ENCODE measurements around the gene LPP. TPM values are rescaled to one million over a fixed set of nuclear protein-coding genes. Genes with fewer than 3 reads are reported as not detected.

The LPP gene
- total and polyA plus RNA-seq, 2 donors from 2014 or later: 6.7 to 233 TPM

DNA sequence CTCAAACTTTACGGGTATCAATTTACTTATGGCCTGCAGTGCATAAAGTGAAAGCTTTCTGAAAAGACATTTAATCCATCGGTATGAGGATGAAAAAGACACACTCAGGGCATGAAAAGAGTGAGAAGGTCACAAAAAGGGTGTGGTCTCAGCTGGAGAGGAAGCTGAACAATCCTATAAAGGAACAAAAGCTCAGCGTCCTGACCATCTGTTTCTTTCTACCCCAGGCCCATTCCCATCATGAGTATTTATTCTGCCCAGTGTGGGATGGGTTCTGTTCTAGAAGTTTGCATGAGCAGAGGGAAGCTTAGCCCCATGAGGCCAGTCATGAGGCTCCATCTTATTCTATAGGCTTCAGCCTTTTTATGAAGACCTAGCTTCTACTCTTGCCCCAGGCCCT lies 144.6 kb downstream of the LPP start:
- FAIRE-seq (no peak), DNase-seq (no peak)
- intact Hi-C loops (cut with DNase I): no loop called here
- TF ChIP-seq, protein P1, sequence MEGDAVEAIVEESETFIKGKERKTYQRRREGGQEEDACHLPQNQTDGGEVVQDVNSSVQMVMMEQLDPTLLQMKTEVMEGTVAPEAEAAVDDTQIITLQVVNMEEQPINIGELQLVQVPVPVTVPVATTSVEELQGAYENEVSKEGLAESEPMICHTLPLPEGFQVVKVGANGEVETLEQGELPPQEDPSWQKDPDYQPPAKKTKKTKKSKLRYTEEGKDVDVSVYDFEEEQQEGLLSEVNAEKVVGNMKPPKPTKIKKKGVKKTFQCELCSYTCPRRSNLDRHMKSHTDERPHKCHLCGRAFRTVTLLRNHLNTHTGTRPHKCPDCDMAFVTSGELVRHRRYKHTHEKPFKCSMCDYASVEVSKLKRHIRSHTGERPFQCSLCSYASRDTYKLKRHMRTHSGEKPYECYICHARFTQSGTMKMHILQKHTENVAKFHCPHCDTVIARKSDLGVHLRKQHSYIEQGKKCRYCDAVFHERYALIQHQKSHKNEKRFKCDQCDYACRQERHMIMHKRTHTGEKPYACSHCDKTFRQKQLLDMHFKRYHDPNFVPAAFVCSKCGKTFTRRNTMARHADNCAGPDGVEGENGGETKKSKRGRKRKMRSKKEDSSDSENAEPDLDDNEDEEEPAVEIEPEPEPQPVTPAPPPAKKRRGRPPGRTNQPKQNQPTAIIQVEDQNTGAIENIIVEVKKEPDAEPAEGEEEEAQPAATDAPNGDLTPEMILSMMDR (IDR thresholded peaks at IDR 0.05; ENCODE audit: borderline replicate concordance, extremely low read depth, insufficient read depth): no peak
- Histone ChIP-seq H3K27ac (ENCODE audit: low read depth in 2 of 2, low read length in 2 of 2) (no peak overlapping the region), H3K36me3 (ENCODE audit: control insufficient read depth in 2 of 3, insufficient read depth in 3 of 3, low read length in 3 of 3) (no peaks in the 10 kb centered on the region), H3K9ac (ENCODE audit: low read length in 3 of 3) (no peak overlapping the region), H3K27me3 (ENCODE audit: control insufficient read depth, insufficient read depth, low read length) (no peaks in the 10 kb centered on the region), H3K4me1 (ENCODE audit: control insufficient read depth in 2 of 3, insufficient read depth in 2 of 3, low read depth in 1 of 3, low read length in 3 of 3) (peaks cover 0 to 30% (median 17%) of the 10 kb centered on the region in 3 donors), H3K4me3 (ENCODE audit: low read length in 3 of 3) (no peak overlapping the region), H3K9me3 (ENCODE audit: control insufficient read depth in 2 of 3, insufficient read depth in 1 of 3, low read length in 3 of 3) (no peaks in the 10 kb centered on the region)

DNA sequence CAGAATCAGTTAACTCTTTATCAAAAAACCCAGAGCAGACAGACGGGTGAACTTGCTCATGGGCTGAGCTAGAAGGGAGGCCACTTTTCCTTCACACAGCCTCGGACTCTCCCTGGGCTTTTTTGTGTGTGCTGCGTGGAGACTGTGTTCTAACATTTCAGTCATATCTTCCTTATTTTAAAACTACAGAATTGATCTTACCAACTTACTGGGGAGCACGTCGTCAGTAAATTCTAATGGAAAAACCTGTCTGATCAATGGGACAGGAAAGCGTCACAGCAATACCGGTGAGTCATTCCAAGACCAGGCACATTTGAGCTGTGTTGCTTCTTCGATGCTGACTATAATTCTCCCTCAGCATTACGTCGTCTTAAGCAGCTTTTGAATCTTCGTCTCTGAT lies 145.1 kb downstream of the LPP start:
- peaks cover 0 to 30% (median 17%) of the 10 kb centered on the region in 3 donors for H3K4me1 ChIP-seq (ENCODE audit: control insufficient read depth in 2 of 3, insufficient read depth in 2 of 3, low read depth in 1 of 3, low read length in 3 of 3)
- no peaks in the 10 kb centered on the region for H3K27me3 ChIP-seq (ENCODE audit: control insufficient read depth, insufficient read depth, low read length)
- TF ChIP-seq, protein P1 (IDR thresholded peaks at IDR 0.05; ENCODE audit: borderline replicate concordance, extremely low read depth, insufficient read depth): no peak
- no peak overlapping the region for H3K4me3 ChIP-seq (ENCODE audit: low read length in 3 of 3)
- H3K9me3 ChIP-seq (ENCODE audit: control insufficient read depth in 2 of 3, insufficient read depth in 1 of 3, low read length in 3 of 3): no peaks in the 10 kb centered on the region
- no peak overlapping the region for H3K9ac ChIP-seq (ENCODE audit: low read length in 3 of 3)
- H3K36me3 ChIP-seq (ENCODE audit: control insufficient read depth in 2 of 3, insufficient read depth in 3 of 3, low read length in 3 of 3): no peaks in the 10 kb centered on the region
- FAIRE-seq: no peak
- intact Hi-C loops (cut with DNase I): no loop called here
- DNase-seq: no peak
- H3K27ac ChIP-seq (ENCODE audit: low read depth in 2 of 2, low read length in 2 of 2): no peak overlapping the region

DNA sequence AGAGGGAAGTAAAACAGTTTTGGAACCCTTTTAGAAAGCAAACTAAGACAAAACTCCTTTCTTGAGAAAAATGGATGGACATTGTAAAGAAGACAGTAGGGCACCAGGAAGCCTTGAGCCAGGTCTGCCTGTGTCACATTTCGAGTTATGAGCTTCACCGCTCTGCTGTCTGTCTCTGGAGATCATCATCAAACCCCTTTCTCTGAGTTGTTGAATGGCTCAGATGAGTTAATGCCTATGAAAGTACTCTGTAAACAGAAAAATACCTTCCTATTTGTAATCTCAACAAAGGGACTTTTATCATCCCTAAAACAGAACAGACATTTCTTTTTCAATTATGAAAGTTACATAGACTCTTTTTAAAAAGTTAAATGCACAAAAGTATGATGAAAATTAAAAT lies 145.8 kb downstream of the LPP start:
- H3K27ac ChIP-seq (ENCODE audit: low read depth in 2 of 2, low read length in 2 of 2): no peak overlapping the region
- DNase-seq: no peak
- peaks cover 0 to 24% (median 17%) of the 10 kb centered on the region in 3 donors for H3K4me1 ChIP-seq (ENCODE audit: control insufficient read depth in 2 of 3, insufficient read depth in 2 of 3, low read depth in 1 of 3, low read length in 3 of 3)
- no peaks in the 10 kb centered on the region for H3K27me3 ChIP-seq (ENCODE audit: control insufficient read depth, insufficient read depth, low read length)
- TF ChIP-seq, protein P1 (IDR thresholded peaks at IDR 0.05; ENCODE audit: borderline replicate concordance, extremely low read depth, insufficient read depth): no peak
- H3K9ac ChIP-seq (ENCODE audit: low read length in 3 of 3): no peak overlapping the region
- H3K9me3 ChIP-seq (ENCODE audit: control insufficient read depth in 2 of 3, insufficient read depth in 1 of 3, low read length in 3 of 3): no peaks in the 10 kb centered on the region
- intact Hi-C loops (cut with DNase I): no loop called here
- H3K36me3 ChIP-seq (ENCODE audit: control insufficient read depth in 2 of 3, insufficient read depth in 3 of 3, low read length in 3 of 3): no peaks in the 10 kb centered on the region
- FAIRE-seq: no peak
- no peak overlapping the region for H3K4me3 ChIP-seq (ENCODE audit: low read length in 3 of 3)

DNA sequence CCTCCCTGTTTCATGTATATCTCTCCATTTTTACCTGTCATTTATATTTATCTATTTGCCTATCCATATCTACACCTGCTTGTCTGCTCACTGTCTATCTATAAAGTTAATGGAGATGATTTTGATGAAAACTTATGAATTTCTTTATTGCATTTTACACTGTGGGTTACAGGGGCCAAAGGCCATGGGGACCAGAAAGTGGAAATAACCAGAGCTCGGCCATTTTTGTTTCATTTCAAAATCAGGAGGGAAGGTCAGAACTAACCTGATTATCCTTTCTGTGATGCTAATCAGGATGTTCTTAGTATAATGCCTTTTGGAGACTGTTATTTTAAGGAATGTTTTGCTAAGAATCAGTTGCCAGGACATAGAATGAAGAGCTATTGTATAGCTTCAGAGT lies 147.2 kb downstream of the LPP start:
- FAIRE-seq: no peak
- Histone ChIP-seq H3K9ac (ENCODE audit: low read length in 3 of 3) (no peak overlapping the region), H3K27ac (ENCODE audit: low read depth in 2 of 2, low read length in 2 of 2) (no peak overlapping the region), H3K36me3 (ENCODE audit: control insufficient read depth in 2 of 3, insufficient read depth in 3 of 3, low read length in 3 of 3) (no peaks in the 10 kb centered on the region), H3K9me3 (ENCODE audit: control insufficient read depth in 2 of 3, insufficient read depth in 1 of 3, low read length in 3 of 3) (no peaks in the 10 kb centered on the region), H3K4me3 (ENCODE audit: low read length in 3 of 3) (no peak overlapping the region), H3K27me3 (ENCODE audit: control insufficient read depth, insufficient read depth, low read length) (no peaks in the 10 kb centered on the region), H3K4me1 (ENCODE audit: control insufficient read depth in 2 of 3, insufficient read depth in 2 of 3, low read depth in 1 of 3, low read length in 3 of 3) (peaks cover 0 to 15% (median 7%) of the 10 kb centered on the region in 3 donors)
- TF ChIP-seq, protein P1 (IDR thresholded peaks at IDR 0.05; ENCODE audit: borderline replicate concordance, extremely low read depth, insufficient read depth): no peak
- intact Hi-C loops (cut with DNase I): no loop called here
- DNase-seq: no peak

Measured in kidney (tissue), 14 donors.